OCI-LY1 (cell line): ENCODE data around the gene MAP2K2.

ENCODE experiments used
- CTCF ChIP-seq: fragments of 200-600 bp; sonication (generic), shearing (Covaris generic); IDR thresholded peaks from 2 replicates; pipeline ENCODE4 v1.5.1; 2017; ENCODE audit warnings: mild to moderate bottlenecking, antibody characterized with exemption, low read length, moderate library complexity, mixed read lengths
- EZH2 ChIP-seq: fragments of 200-600 bp; sonication (generic), shearing (Covaris generic); IDR thresholded peaks from 2 replicates; pipeline ENCODE4 v1.8.0; 2017; ENCODE audit warnings: borderline replicate concordance, mixed run types, mild to moderate bottlenecking, antibody characterized with exemption, low read length, moderate library complexity, mixed read lengths

GRCh38 chr19:4123615-4124568 lies at the start of gene MAP2K2:
- no peak for TF ChIP-seq EZH2
- TF ChIP-seq CTCF, result no peak
